ENCODE results near the gene NAA15. TPM values are rescaled to one million over a fixed set of nuclear protein-coding genes. Genes with fewer than 3 reads are reported as not detected.

Gene NAA15
- total RNA-seq, 1 donor from 2014 or later = 35.3 TPM

DNA sequence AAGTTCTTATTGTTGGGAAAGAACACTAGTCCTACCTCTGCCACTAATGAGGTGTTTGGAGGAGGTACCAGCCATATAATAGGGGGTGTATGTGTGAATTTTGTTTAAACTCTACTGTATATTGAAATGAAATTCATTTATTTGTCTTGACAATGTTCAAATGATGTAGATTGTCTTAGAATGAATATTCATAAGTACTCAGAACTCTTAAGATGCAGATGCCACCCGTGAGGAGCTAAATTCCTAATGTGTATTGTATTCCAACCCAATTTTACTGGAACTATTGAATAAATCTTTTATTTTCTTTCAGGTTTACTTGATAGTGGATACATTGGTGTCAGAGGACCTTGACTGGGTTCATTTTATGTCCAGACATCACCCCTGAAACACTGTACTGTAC, 88.7 kb downstream of the NAA15 start:
- Mint-ChIP-seq H3K27me3 (ENCODE audit: low read depth) (no peaks in the 10 kb centered on the region), H3K9me3 (ENCODE audit: low read depth) (no peaks in the 10 kb centered on the region), H3K4me3 (ENCODE audit: unreplicated experiment) (no peak overlapping the region), H3K4me1 (ENCODE audit: low read depth) (no peaks in the 10 kb centered on the region), H3K27ac (ENCODE audit: unreplicated experiment) (no peak overlapping the region), H3K36me3 (ENCODE audit: low read depth) (peaks cover 14% of the 10 kb centered on the region)
- TF ChIP-seq, protein P1, sequence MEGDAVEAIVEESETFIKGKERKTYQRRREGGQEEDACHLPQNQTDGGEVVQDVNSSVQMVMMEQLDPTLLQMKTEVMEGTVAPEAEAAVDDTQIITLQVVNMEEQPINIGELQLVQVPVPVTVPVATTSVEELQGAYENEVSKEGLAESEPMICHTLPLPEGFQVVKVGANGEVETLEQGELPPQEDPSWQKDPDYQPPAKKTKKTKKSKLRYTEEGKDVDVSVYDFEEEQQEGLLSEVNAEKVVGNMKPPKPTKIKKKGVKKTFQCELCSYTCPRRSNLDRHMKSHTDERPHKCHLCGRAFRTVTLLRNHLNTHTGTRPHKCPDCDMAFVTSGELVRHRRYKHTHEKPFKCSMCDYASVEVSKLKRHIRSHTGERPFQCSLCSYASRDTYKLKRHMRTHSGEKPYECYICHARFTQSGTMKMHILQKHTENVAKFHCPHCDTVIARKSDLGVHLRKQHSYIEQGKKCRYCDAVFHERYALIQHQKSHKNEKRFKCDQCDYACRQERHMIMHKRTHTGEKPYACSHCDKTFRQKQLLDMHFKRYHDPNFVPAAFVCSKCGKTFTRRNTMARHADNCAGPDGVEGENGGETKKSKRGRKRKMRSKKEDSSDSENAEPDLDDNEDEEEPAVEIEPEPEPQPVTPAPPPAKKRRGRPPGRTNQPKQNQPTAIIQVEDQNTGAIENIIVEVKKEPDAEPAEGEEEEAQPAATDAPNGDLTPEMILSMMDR (IDR thresholded peaks at IDR 0.05) = no peak
- DNase-seq (ENCODE audit: low spot score) = no peak

- Mint-ChIP-seq H3K4me3 (ENCODE audit: unreplicated experiment) (no peak overlapping the region), H3K4me1 (ENCODE audit: low read depth) (no peaks in the 10 kb centered on the region), H3K27me3 (ENCODE audit: low read depth) (no peaks in the 10 kb centered on the region), H3K9me3 (ENCODE audit: low read depth) (no peaks in the 10 kb centered on the region), H3K36me3 (ENCODE audit: low read depth) (peaks cover 12% of the 10 kb centered on the region), H3K27ac (ENCODE audit: unreplicated experiment) (no peak overlapping the region)
- no peak for DNase-seq (ENCODE audit: low spot score)
- TF ChIP-seq, protein P1 (IDR thresholded peaks at IDR 0.05) = no peak
Measured at GRCh38 chr4:139391731-139392130, 90.4 kb downstream of the NAA15 start.

DNA sequence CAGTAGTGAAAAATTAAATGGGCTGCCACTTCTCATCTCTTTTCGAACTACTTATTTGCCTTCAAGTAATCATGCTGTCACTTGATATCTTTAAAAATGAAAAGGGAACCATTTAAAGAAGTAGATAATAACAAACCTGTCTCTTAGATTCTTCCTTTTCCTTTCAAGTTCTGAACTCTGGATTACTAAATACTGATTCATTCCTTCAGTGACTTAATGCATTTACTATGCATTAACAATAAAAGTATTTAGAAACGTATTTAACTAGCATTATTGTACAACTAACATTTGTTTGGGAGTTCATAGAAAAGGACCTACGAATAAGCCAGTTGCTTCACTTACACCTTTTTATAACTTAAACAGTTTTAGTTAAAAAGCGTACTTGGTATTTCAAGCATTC, 91.5 kb downstream of the NAA15 start:
- H3K9me3 Mint-ChIP-seq (ENCODE audit: low read depth) = no peaks in the 10 kb centered on the region
- DNase-seq (ENCODE audit: low spot score) = no peak
- H3K36me3 Mint-ChIP-seq (ENCODE audit: low read depth) = peaks cover 15% of the 10 kb centered on the region
- no peaks in the 10 kb centered on the region for H3K27me3 Mint-ChIP-seq (ENCODE audit: low read depth)
- H3K4me1 Mint-ChIP-seq (ENCODE audit: low read depth) = no peaks in the 10 kb centered on the region
- H3K4me3 Mint-ChIP-seq (ENCODE audit: unreplicated experiment) = no peak overlapping the region
- no peak overlapping the region for H3K27ac Mint-ChIP-seq (ENCODE audit: unreplicated experiment)
- TF ChIP-seq, protein P1 (IDR thresholded peaks at IDR 0.05) = no peak

GRCh38 chr4:139401368-139401767, 100.1 kb downstream of the NAA15 start:
- TF ChIP-seq, protein P1 (IDR thresholded peaks at IDR 0.05) = no peak
- no peak for DNase-seq (ENCODE audit: low spot score)
- H3K27ac Mint-ChIP-seq (ENCODE audit: unreplicated experiment) = no peak overlapping the region
- H3K27me3 Mint-ChIP-seq (ENCODE audit: low read depth) = no peaks in the 10 kb centered on the region
- H3K4me3 Mint-ChIP-seq (ENCODE audit: unreplicated experiment) = no peak overlapping the region
- peaks cover 14% of the 10 kb centered on the region for H3K36me3 Mint-ChIP-seq (ENCODE audit: low read depth)
- H3K4me1 Mint-ChIP-seq (ENCODE audit: low read depth) = no peaks in the 10 kb centered on the region
- H3K9me3 Mint-ChIP-seq (ENCODE audit: low read depth) = no peaks in the 10 kb centered on the region

GRCh38 chr4:139402436-139402835, 101.1 kb downstream of the NAA15 start:
- no peak overlapping the region for H3K27ac Mint-ChIP-seq (ENCODE audit: unreplicated experiment)
- H3K36me3 Mint-ChIP-seq (ENCODE audit: low read depth) = peaks cover 14% of the 10 kb centered on the region
- no peaks in the 10 kb centered on the region for H3K9me3 Mint-ChIP-seq (ENCODE audit: low read depth)

More at GRCh38 chr4:139402436-139402835, 101.1 kb downstream of the NAA15 start:
- H3K4me3 Mint-ChIP-seq (ENCODE audit: unreplicated experiment) = no peak overlapping the region
- DNase-seq (ENCODE audit: low spot score) = no peak
- H3K27me3 Mint-ChIP-seq (ENCODE audit: low read depth) = no peaks in the 10 kb centered on the region
- no peaks in the 10 kb centered on the region for H3K4me1 Mint-ChIP-seq (ENCODE audit: low read depth)
- TF ChIP-seq, protein P1 (IDR thresholded peaks at IDR 0.05) = no peak
